Measurements from ENCODE around the gene THBD. TPM values are rescaled to one million over a fixed set of nuclear protein-coding genes. Genes with fewer than 3 reads are reported as not detected.

The THBD gene
- total and polyA plus RNA-seq, 2 experiments from 2014 or later, result 0.10 to 0.97 TPM

DNA sequence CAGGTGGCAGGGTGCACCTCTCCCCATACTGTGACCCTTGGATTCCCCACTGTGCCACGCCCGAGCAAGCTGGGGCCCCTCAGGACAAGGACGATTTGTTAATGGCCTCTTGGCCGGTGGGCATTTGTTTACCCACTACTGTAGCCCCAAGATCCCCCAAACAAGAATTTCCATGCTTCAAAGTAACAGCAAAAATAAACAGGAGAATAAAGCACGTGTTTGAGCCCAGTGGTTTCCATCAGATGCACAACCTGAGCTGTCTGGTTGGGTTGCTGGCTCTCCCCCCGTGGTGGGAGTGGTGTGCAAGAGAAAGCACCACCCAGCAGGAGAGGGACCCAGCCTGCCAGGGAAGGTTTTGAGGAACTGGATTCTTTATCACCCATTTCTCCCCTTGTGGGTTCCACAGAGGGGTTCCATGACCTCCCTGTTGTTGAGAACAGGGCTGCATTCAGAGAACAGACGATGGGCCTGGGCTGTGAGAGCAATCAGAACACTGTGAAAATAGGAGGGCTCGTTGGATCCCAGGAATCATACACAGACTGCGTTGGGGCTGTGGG is 31.9 kb upstream of the THBD start:
- Histone ChIP-seq H4K20me1 (replicated peaks; ENCODE audit: insufficient read depth) (no peaks in the 10 kb centered on the region), H3K4me2 (no peak overlapping the region), H3K4me3 (no peak overlapping the region), H3K4me1 (ENCODE audit: insufficient read depth) (peaks cover 4% of the 10 kb centered on the region), H3K9me2 (ENCODE audit: insufficient read depth) (no peaks in the 10 kb centered on the region), H3K79me2 (replicated peaks; ENCODE audit: insufficient read depth) (no peaks in the 10 kb centered on the region), H3K27ac (ENCODE audit: low read depth) (no peak overlapping the region), H3K27me3 (ENCODE audit: insufficient read depth) (no peaks in the 10 kb centered on the region), H2AFZ (no peak overlapping the region), H3K36me3 (ENCODE audit: insufficient read depth) (no peaks in the 10 kb centered on the region), H3F3A (replicated peaks; ENCODE audit: low read depth) (no peaks in the 10 kb centered on the region)
- no peaks in the 10 kb centered on the region for H3K36me3 Mint-ChIP-seq (ENCODE audit: low read depth)
- peaks cover 27% of the 10 kb centered on the region for H3K4me1 Mint-ChIP-seq
- H3K27me3 Mint-ChIP-seq (ENCODE audit: insufficient read depth, low read depth, poor library complexity), result peaks cover 3% of the 10 kb centered on the region
- no peak for ATAC-seq
- no peak for DNase-seq (ENCODE audit: low spot score)
- no peak for TF ChIP-seq EZH2phosphoT487 (IDR thresholded peaks at IDR 0.05; ENCODE audit: unreplicated experiment)
- H3K4me3 Mint-ChIP-seq, result no peak overlapping the region
- no peak overlapping the region for H3K27ac Mint-ChIP-seq
- H3K9me3 Mint-ChIP-seq, result no peaks in the 10 kb centered on the region

- H3K79me2 ChIP-seq (replicated peaks; ENCODE audit: insufficient read depth), result no peaks in the 10 kb centered on the region
- H3K9me3 Mint-ChIP-seq, result no peaks in the 10 kb centered on the region
- no peak for ATAC-seq
- TF ChIP-seq EZH2phosphoT487 (IDR thresholded peaks at IDR 0.05; ENCODE audit: unreplicated experiment) (no peak), POLR2AphosphoS5 (IDR thresholded peaks at IDR 0.05; ENCODE audit: low read depth) (no peak), CREB1 (CRISPR knock-in tag; IDR thresholded peaks at IDR 0.05; ENCODE audit: low read depth) (no peak), ZNF331 (CRISPR knock-in tag; IDR thresholded peaks at IDR 0.05; ENCODE audit: low read depth) (no peak), EZH2 (IDR thresholded peaks at IDR 0.05; ENCODE audit: low read depth, unreplicated experiment) (no peak), JUNB (IDR thresholded peaks at IDR 0.05; ENCODE audit: unreplicated experiment) (no peak), STAT1 (IDR thresholded peaks at IDR 0.05; ENCODE audit: unreplicated experiment) (no peak), ZNF114 (CRISPR knock-in tag; IDR thresholded peaks at IDR 0.05) (no peak)
- TF ChIP-seq, protein P1, sequence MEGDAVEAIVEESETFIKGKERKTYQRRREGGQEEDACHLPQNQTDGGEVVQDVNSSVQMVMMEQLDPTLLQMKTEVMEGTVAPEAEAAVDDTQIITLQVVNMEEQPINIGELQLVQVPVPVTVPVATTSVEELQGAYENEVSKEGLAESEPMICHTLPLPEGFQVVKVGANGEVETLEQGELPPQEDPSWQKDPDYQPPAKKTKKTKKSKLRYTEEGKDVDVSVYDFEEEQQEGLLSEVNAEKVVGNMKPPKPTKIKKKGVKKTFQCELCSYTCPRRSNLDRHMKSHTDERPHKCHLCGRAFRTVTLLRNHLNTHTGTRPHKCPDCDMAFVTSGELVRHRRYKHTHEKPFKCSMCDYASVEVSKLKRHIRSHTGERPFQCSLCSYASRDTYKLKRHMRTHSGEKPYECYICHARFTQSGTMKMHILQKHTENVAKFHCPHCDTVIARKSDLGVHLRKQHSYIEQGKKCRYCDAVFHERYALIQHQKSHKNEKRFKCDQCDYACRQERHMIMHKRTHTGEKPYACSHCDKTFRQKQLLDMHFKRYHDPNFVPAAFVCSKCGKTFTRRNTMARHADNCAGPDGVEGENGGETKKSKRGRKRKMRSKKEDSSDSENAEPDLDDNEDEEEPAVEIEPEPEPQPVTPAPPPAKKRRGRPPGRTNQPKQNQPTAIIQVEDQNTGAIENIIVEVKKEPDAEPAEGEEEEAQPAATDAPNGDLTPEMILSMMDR (conservative IDR thresholded peaks at IDR 0.05; ENCODE audit: low read depth in 2 of 2), result no peak
- TF ChIP-seq, protein P2, sequence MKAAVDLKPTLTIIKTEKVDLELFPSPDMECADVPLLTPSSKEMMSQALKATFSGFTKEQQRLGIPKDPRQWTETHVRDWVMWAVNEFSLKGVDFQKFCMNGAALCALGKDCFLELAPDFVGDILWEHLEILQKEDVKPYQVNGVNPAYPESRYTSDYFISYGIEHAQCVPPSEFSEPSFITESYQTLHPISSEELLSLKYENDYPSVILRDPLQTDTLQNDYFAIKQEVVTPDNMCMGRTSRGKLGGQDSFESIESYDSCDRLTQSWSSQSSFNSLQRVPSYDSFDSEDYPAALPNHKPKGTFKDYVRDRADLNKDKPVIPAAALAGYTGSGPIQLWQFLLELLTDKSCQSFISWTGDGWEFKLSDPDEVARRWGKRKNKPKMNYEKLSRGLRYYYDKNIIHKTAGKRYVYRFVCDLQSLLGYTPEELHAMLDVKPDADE (IDR thresholded peaks at IDR 0.05), result no peak
- TF ChIP-seq, protein P3, sequence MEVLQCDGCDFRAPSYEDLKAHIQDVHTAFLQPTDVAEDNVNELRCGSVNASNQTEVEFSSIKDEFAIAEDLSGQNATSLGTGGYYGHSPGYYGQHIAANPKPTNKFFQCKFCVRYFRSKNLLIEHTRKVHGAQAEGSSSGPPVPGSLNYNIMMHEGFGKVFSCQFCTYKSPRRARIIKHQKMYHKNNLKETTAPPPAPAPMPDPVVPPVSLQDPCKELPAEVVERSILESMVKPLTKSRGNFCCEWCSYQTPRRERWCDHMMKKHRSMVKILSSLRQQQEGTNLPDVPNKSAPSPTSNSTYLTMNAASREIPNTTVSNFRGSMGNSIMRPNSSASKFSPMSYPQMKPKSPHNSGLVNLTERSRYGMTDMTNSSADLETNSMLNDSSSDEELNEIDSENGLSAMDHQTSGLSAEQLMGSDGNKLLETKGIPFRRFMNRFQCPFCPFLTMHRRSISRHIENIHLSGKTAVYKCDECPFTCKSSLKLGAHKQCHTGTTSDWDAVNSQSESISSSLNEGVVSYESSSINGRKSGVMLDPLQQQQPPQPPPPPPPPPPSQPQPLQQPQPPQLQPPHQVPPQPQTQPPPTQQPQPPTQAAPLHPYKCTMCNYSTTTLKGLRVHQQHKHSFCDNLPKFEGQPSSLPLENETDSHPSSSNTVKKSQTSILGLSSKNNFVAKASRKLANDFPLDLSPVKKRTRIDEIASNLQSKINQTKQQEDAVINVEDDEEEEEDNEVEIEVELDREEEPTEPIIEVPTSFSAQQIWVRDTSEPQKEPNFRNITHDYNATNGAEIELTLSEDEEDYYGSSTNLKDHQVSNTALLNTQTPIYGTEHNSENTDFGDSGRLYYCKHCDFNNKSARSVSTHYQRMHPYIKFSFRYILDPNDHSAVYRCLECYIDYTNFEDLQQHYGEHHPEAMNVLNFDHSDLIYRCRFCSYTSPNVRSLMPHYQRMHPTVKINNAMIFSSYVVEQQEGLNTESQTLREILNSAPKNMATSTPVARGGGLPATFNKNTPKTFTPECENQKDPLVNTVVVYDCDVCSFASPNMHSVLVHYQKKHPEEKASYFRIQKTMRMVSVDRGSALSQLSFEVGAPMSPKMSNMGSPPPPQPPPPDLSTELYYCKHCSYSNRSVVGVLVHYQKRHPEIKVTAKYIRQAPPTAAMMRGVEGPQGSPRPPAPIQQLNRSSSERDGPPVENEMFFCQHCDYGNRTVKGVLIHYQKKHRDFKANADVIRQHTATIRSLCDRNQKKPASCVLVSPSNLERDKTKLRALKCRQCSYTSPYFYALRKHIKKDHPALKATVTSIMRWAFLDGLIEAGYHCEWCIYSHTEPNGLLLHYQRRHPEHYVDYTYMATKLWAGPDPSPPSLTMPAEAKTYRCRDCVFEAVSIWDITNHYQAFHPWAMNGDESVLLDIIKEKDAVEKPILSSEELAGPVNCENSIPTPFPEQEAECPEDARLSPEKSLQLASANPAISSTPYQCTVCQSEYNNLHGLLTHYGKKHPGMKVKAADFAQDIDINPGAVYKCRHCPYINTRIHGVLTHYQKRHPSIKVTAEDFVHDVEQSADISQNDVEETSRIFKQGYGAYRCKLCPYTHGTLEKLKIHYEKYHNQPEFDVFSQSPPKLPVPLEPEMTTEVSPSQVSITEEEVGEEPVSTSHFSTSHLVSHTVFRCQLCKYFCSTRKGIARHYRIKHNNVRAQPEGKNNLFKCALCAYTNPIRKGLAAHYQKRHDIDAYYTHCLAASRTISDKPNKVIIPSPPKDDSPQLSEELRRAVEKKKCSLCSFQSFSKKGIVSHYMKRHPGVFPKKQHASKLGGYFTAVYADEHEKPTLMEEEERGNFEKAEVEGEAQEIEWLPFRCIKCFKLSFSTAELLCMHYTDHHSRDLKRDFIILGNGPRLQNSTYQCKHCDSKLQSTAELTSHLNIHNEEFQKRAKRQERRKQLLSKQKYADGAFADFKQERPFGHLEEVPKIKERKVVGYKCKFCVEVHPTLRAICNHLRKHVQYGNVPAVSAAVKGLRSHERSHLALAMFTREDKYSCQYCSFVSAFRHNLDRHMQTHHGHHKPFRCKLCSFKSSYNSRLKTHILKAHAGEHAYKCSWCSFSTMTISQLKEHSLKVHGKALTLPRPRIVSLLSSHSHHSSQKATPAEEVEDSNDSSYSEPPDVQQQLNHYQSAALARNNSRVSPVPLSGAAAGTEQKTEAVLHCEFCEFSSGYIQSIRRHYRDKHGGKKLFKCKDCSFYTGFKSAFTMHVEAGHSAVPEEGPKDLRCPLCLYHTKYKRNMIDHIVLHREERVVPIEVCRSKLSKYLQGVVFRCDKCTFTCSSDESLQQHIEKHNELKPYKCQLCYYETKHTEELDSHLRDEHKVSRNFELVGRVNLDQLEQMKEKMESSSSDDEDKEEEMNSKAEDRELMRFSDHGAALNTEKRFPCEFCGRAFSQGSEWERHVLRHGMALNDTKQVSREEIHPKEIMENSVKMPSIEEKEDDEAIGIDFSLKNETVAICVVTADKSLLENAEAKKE (CRISPR knock-in tag; IDR thresholded peaks at IDR 0.05), result no peak
These were observed 31.0 kb upstream of the THBD start for GRCh38 chr20:23080521-23080920.

More at GRCh38 chr20:23080521-23080920, 31.0 kb upstream of the THBD start:
- Histone ChIP-seq H3F3A (replicated peaks; ENCODE audit: low read depth) (no peaks in the 10 kb centered on the region), H3K4me2 (no peak overlapping the region), H3K27me3 (ENCODE audit: insufficient read depth) (no peaks in the 10 kb centered on the region), H3K4me3 (no peak overlapping the region), H3K27ac (ENCODE audit: low read depth) (no peak overlapping the region), H3K9me2 (ENCODE audit: insufficient read depth) (no peaks in the 10 kb centered on the region), H3K36me3 (ENCODE audit: insufficient read depth) (no peaks in the 10 kb centered on the region), H3K4me1 (ENCODE audit: insufficient read depth) (peaks cover 4% of the 10 kb centered on the region; the same call in 1 of the 2 replicates), H2AFZ (no peak overlapping the region), H4K20me1 (replicated peaks; ENCODE audit: insufficient read depth) (no peaks in the 10 kb centered on the region)
- Mint-ChIP-seq H3K36me3 (ENCODE audit: low read depth) (no peaks in the 10 kb centered on the region), H3K27ac (no peak overlapping the region), H3K27me3 (ENCODE audit: insufficient read depth, low read depth, poor library complexity) (peaks cover 2% of the 10 kb centered on the region), H3K4me1 (peaks cover 27% of the 10 kb centered on the region), H3K4me3 (no peak overlapping the region)
- no peak for DNase-seq (ENCODE audit: low spot score)
